BJ (cell line): ENCODE results near the gene RASA2. TPM values are rescaled to one million over a fixed set of nuclear protein-coding genes. Genes with fewer than 3 reads are reported as not detected.

Source experiments
- CTCF ChIA-PET: fragments of 350-600 bp; formaldehyde crosslinking; extraction: SDS; loops from one replicate; lab custom pipeline; 2021; ENCODE audit warnings: antibody characterized with exemption, inconsistent platforms; lab: Yijun Ruan, JAX
- POLR2A ChIA-PET: fragments of 300-600 bp; sonication (Branson Sonifier 250); formaldehyde crosslinking; extraction: SDS; loops from one replicate; lab custom pipeline; 2021; ENCODE audit warnings: antibody characterized with exemption; lab: Charles Lee
- DNase-seq: peaks from one replicate; pipeline ENCODE4 v3.0.0-alpha.2; 2011; ENCODE audit warnings: low read depth
- H3K27me3 ChIP-seq: 2 replicates; pipeline ENCODE4 v1.6.0; 2011; ENCODE audit warnings: low read length; ENCODE audit not compliant: control insufficient read depth, insufficient read depth
- H3K36me3 ChIP-seq: 2 replicates; pipeline ENCODE4 v1.5.1; 2011; ENCODE audit warnings: low read length; ENCODE audit not compliant: control insufficient read depth, insufficient read depth
- H3K4me3 ChIP-seq: 2 replicates; pipeline ENCODE4 v1.5.1; 2011; ENCODE audit warnings: low read depth, mild to moderate bottlenecking, control low read depth, low read length
- polyA plus RNA-seq: library from polyadenylated mRNA; depleted of rRNA; stranded (reverse); fragments of >200 nt; gene quantifications from 2 replicates; pipeline ENCODE4 v1.2.3, GENCODE V29; 2011
- TF ChIP-seq, protein P1 (sequence below): IDR thresholded peaks from 2 replicates; pipeline ENCODE4 v1.5.1; 2011; ENCODE audit warnings: low read depth, mild to moderate bottlenecking, control low read depth, inconsistent platforms, low read length, moderate library complexity; ENCODE audit not compliant: insufficient read depth

RASA2 gene
- polyA plus RNA-seq, 1 experiment, result 5.6 TPM

GRCh38 chr3:141600331-141600730, 113.5 kb downstream of the RASA2 start:
- POLR2A ChIA-PET, result no interaction called here
- TF ChIP-seq, protein P1, sequence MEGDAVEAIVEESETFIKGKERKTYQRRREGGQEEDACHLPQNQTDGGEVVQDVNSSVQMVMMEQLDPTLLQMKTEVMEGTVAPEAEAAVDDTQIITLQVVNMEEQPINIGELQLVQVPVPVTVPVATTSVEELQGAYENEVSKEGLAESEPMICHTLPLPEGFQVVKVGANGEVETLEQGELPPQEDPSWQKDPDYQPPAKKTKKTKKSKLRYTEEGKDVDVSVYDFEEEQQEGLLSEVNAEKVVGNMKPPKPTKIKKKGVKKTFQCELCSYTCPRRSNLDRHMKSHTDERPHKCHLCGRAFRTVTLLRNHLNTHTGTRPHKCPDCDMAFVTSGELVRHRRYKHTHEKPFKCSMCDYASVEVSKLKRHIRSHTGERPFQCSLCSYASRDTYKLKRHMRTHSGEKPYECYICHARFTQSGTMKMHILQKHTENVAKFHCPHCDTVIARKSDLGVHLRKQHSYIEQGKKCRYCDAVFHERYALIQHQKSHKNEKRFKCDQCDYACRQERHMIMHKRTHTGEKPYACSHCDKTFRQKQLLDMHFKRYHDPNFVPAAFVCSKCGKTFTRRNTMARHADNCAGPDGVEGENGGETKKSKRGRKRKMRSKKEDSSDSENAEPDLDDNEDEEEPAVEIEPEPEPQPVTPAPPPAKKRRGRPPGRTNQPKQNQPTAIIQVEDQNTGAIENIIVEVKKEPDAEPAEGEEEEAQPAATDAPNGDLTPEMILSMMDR, result no peak

DNA sequence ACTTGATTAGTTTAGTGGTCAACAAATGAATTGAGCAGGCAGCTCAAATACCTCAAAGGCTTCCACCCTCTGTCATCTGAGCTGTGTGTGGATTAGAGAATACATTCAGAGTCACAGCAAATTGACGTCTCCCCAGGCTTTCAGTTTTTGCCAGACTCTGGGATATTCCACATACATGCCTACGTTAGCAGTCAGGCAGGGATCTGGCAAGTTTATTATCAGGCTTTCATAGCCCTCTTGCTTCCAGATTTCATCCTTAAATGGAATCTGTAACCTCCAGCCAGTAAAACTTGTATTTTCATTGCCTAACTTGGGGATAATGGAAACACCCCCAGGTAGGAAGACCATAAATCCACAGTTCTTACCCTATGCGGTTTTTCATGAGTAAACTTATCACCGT, 115.9 kb downstream of the RASA2 start:
- Histone ChIP-seq H3K27me3 (no peaks in the 10 kb centered on the region), H3K36me3 (peaks cover 6% of the 10 kb centered on the region), H3K4me3 (no peak overlapping the region)
- DNase-seq, result no peak
- CTCF ChIA-PET, result no interaction called here
- TF ChIP-seq, protein P1, result no peak
- POLR2A ChIA-PET, result no interaction called here

More at GRCh38 chr3:141600331-141600730, 113.5 kb downstream of the RASA2 start:
- Histone ChIP-seq H3K27me3 (no peaks in the 10 kb centered on the region), H3K36me3 (peaks cover 7% of the 10 kb centered on the region), H3K4me3 (no peak overlapping the region)
- CTCF ChIA-PET, result interaction anchor here (0.8 to 1.6 kb wide), 3 partner anchors 10 to 24 kb away, joined by 3 to 6 read pairs (median 6); no protein-coding TSS in a partner anchor
- DNase-seq, result no peak

DNA sequence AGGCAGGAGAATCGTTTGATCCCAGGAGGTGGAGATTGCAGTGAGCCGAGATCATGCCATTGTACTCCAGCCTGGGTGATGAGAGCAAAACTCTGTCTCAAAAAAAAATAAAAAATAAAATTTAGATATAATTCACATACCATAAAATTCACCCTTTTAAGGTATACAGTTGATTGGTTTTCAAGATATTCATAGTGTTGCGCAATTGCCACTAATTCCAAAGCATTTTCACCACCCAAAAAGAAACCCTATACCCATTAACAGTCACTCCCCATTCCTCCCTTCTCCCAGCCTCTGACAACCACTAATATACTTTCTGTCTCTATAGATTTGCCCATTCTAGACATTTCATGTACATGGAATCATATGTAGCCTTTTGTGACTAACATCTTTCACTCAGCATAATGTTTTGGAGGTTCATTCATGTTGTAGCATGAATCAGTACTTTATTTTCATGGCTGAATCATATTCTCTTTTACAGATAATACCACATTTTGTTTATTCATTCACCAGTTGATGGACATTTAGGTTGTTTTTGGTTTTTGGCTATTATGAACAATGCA, 116.7 kb downstream of the RASA2 start:
- ChIA-PET POLR2A (no interaction called here), CTCF (no interaction called here)
- Histone ChIP-seq H3K36me3 (peaks cover 6% of the 10 kb centered on the region), H3K27me3 (no peaks in the 10 kb centered on the region), H3K4me3 (no peak overlapping the region)
- DNase-seq, result no peak
- TF ChIP-seq, protein P1, result no peak

GRCh38 chr3:141605883-141606282, 119.1 kb downstream of the RASA2 start:
- no peak for DNase-seq

GRCh38 chr3:141608438-141608837, 121.6 kb downstream of the RASA2 start:
- Histone ChIP-seq H3K27me3 (no peaks in the 10 kb centered on the region), H3K4me3 (no peak overlapping the region), H3K36me3 (peaks cover 7% of the 10 kb centered on the region)
- POLR2A ChIA-PET, result no interaction called here
- CTCF ChIA-PET, result interaction anchor here (1.4 kb wide), 1 partner anchor 25 kb away, joined by 3 read pairs; no protein-coding TSS in a partner anchor
- DNase-seq, result no peak
- TF ChIP-seq, protein P1, result no peak

More at GRCh38 chr3:141605883-141606282, 119.1 kb downstream of the RASA2 start:
- Histone ChIP-seq H3K27me3 (no peaks in the 10 kb centered on the region), H3K4me3 (no peak overlapping the region), H3K36me3 (peaks cover 8% of the 10 kb centered on the region)
- POLR2A ChIA-PET, result no interaction called here
- CTCF ChIA-PET, result interaction anchor here (0.6 kb wide), 1 partner anchor 314 kb away, joined by 3 read pairs; no protein-coding TSS in a partner anchor
- TF ChIP-seq, protein P1, result no peak
